ENCODE results near the gene MEIS1.

GRCh38 chr2:66583881-66584280 lies 149.0 kb downstream of the MEIS1 start:
- TF ChIP-seq CTCF (IDR thresholded peaks at IDR 0.05) = no peak
- TF ChIP-seq POLR2A (IDR thresholded peaks at IDR 0.05) = no peak
